OCI-LY1 (cell line): ENCODE results near the gene DTNBP1.

Experiments
- CTCF ChIP-seq: fragments of 200-600 bp; sonication (generic), shearing (Covaris generic); IDR thresholded peaks from 2 replicates; pipeline ENCODE4 v1.5.1; 2017; ENCODE audit warnings: mild to moderate bottlenecking, antibody characterized with exemption, low read length, moderate library complexity, mixed read lengths
- EZH2 ChIP-seq: fragments of 200-600 bp; sonication (generic), shearing (Covaris generic); IDR thresholded peaks from 2 replicates; pipeline ENCODE4 v1.8.0; 2017; ENCODE audit warnings: borderline replicate concordance, mixed run types, mild to moderate bottlenecking, antibody characterized with exemption, low read length, moderate library complexity, mixed read lengths

GRCh38 chr6:15607603-15608002, 55.2 kb downstream of the DTNBP1 start:
- TF ChIP-seq CTCF = no peak
- no peak for TF ChIP-seq EZH2
